Measurements from ENCODE around the gene ANKRD6.
"Not testable (repeated sequence)": the region's sequence is repeated elsewhere in the genome, so short reads cannot be mapped to it uniquely, and the experiment has no call there.

The ANKRD6 gene

GRCh38 chr6:89623749-89624148, 190.8 kb downstream of the ANKRD6 start:
- no peak overlapping the region for H3K4me3 ChIP-seq (ENCODE audit: low read depth, low read length)
- in situ Hi-C loops (cut with HindIII; ENCODE audit: low sequenced_read_pairs) = no loop called here
- DNase-seq (ENCODE audit: low read depth) = no peak
- TF ChIP-seq CTCF (IDR thresholded peaks at IDR 0.05; ENCODE audit: low read depth, low read length, missing control alignments) = no peak

GRCh38 chr6:89630488-89630887, 197.5 kb downstream of the ANKRD6 start:
- no peak for DNase-seq (ENCODE audit: low read depth)
- in situ Hi-C loops (cut with HindIII; ENCODE audit: low sequenced_read_pairs) = loop anchor here (5.0 to 10.0 kb wide), 3 partner anchors 68 to 266 kb away; partner anchors contain the start of gene ANKRD6
- no peak for TF ChIP-seq CTCF (IDR thresholded peaks at IDR 0.05; ENCODE audit: low read depth, low read length, missing control alignments)
- no peak overlapping the region for H3K4me3 ChIP-seq (ENCODE audit: low read depth, low read length)

DNA sequence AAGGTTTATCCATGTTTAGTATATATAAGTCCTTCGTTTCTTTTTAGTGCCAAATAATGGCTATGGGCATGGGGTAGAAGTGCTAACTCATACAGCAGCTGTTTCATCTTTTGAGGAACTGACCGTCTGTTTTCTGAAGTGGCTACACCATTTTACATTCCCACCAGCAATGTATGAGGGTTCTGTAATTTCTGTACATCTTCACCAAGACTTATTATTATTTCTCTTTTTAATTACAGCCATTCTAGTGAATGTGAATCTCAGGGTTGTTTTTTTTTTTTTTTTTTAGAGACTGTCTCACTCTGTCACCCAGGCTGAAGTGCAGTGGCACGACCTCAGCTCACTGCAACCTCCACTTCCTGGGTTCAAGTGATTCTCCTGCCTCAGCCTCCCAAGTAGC, 203.5 kb downstream of the ANKRD6 start:
- in situ Hi-C loops (cut with HindIII; ENCODE audit: low sequenced_read_pairs) = loop anchor here (10.0 kb wide), 2 partner anchors 202 to 272 kb away; partner anchors contain the start of gene ANKRD6
- DNase-seq (ENCODE audit: low read depth); H3K4me3 ChIP-seq (ENCODE audit: low read depth, low read length): not testable (repeated sequence)

DNA sequence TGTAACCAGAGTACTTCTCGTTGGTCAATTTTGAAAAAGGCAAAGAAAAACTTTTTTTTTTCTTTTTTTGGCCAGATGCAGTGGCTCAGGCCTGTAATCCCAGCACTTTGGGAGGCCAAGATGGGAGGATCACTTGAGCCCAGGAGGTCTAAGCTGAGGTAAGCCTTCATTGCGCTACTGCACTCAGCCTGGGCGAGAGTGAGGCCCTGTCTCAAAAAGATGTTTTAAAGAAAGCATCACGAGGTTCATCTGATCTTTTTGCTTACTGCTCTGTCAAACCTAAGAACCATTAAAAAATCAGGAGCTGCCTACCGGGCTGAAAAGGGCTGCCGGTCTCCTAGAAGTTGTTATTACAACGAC, 205.0 kb downstream of the ANKRD6 start:
- H3K4me3 ChIP-seq (ENCODE audit: low read depth, low read length) = peak overlapping the region; percentile 72
- in situ Hi-C loops (cut with HindIII; ENCODE audit: low sequenced_read_pairs) = loop anchor here (10.0 kb wide), 2 partner anchors 203 to 273 kb away; partner anchors contain the start of gene ANKRD6

DNA sequence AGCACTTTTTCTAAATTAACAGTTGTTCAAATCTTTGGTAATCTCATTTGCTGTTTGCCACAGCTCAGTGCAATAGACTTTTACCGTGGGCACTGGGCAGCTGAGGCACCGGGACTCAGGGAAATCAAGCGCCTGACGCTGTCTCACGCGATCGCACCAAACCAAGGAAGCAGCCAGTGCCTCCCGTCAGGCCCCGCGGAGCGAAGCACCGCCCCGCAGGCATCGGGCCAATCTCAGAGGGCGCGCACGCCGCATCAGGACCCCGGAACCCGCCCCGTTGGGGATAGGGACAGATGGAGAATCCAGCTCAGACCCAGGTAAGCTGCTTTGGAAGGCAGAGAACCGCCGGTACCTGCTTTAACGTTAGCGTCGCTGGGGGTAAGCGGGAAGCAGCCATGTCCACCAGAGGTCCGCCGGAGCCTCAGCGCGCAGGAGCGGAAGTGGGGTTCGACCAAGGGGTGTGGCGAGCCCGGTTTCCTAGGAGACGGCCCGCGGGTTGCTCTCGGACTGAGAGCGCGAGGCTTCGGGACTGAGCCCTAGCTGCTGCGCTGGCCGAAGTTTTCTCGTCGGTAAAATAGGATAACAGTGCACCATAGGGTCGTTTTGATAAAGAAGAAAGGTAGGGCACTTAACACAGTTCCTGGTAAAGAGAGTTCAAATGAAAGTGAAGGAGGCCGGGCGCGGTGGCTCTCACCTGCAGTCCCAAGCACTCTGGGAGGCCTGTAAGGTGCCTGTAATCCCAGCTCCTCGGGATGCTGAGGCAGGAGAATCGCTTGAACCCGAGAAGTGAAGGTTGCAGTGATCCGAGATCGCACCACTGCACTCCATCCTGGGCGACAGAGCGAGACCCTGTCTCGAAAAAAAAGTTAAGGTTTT, 205.6 kb downstream of the ANKRD6 start, which contains the start of gene LYRM2:
Gene LYRM2, minus strand, starts transcription at position 428 of the 876 bp plus-strand sequence. Its CDS starts 31 bp downstream, at position 397.
- TF ChIP-seq CTCF (IDR thresholded peaks at IDR 0.05; ENCODE audit: low read depth, low read length, missing control alignments) = peak; percentile 16
- peak within 1 kb of the TSS; percentile 72 for H3K4me3 ChIP-seq (ENCODE audit: low read depth, low read length)
- DNase-seq (ENCODE audit: low read depth) = peak; percentile 83
- in situ Hi-C loops (cut with HindIII; ENCODE audit: low sequenced_read_pairs) = loop anchor here (10.0 kb wide), 2 partner anchors 204 to 274 kb away; partner anchors contain the start of gene ANKRD6

More for the DNA sequence above, 205.0 kb downstream of the ANKRD6 start:
- DNase-seq (ENCODE audit: low read depth) = no peak
- no peak for TF ChIP-seq CTCF (IDR thresholded peaks at IDR 0.05; ENCODE audit: low read depth, low read length, missing control alignments)

DNA sequence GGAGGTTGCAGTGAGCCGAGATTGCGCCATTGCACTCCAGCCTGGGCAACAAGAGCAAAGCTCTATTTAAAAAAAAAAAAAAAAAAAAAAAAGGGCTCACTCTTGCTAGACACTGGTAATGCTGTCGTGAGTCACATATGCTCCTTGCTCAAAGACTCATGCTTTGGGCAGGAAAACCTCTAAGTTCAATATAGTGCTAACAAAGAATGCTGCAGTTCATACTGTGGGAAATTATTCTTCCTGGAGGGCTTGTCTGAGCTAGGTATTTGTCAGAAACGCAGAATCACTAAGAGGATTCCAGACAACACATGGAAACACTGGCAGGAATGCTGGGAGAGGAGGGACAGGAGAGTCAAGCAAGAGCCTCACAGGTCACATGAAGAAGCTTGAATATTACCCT, 207.9 kb downstream of the ANKRD6 start:
- in situ Hi-C loops (cut with HindIII; ENCODE audit: low sequenced_read_pairs) = no loop called here
- TF ChIP-seq CTCF (IDR thresholded peaks at IDR 0.05; ENCODE audit: low read depth, low read length, missing control alignments) = no peak
- no peak for DNase-seq (ENCODE audit: low read depth)
- H3K4me3 ChIP-seq (ENCODE audit: low read depth, low read length) = no peak overlapping the region

DNA sequence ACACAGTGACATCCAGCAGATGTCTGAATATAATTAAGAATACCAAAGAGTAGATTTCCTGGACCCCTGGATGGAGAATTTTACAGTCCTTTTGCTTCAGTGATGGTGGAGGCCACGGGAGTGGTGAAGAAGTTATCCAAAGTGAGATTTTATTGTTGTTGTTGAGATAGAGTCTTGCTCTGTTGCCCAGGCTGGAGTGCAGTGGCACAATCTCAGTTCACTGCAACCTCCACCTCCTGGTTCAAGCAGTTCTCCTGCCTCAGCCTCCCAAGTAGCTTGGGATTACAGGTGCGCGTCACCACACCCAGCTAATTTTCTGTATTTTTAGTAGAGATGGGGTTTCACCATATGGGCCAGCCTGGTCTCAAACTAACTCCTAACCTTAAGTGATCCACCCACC, 208.6 kb downstream of the ANKRD6 start:
- in situ Hi-C loops (cut with HindIII; ENCODE audit: low sequenced_read_pairs); H3K4me3 ChIP-seq (ENCODE audit: low read depth, low read length); DNase-seq (ENCODE audit: low read depth): not testable (repeated sequence)
